LNCaP clone FGC (cell line): Measurements from ENCODE around the gene RAD9B.
"Not testable (repeated sequence)": the region's sequence is repeated elsewhere in the genome, so short reads cannot be mapped to it uniquely, and the experiment has no call there.

Experiments
- DNase-seq: peaks from one replicate; pipeline ENCODE4 v3.0.0-alpha.2; 2011; ENCODE audit warnings: low read depth
- H3K4me3 ChIP-seq: 2 replicates; pipeline ENCODE4 v1.5.1; 2011; ENCODE audit warnings: mild to moderate bottlenecking, low read depth, low read length, control low read depth
- CTCF ChIP-seq: IDR thresholded peaks from 2 replicates; pipeline ENCODE4 v1.5.1; 2012; ENCODE audit warnings: mild to moderate bottlenecking; ENCODE audit not compliant: control insufficient read depth, insufficient read depth; ENCODE audit errors: extremely low read depth

RAD9B gene

GRCh38 chr12:110501752-110502738 lies at the start of gene RAD9B, which contains the start of gene VPS29:
Gene RAD9B, plus strand, starts transcription at chr12:110502331. Its CDS starts 7 bp downstream, at chr12:110502338.
Gene VPS29, minus strand, starts transcription at chr12:110502111. Its CDS starts 60 bp downstream, at chr12:110502051.
- peak within 1 kb of the TSS; percentile 98 for H3K4me3 ChIP-seq
- no peak for TF ChIP-seq CTCF
- peak; percentile 96 for DNase-seq

- no peak overlapping the region for H3K4me3 ChIP-seq
- TF ChIP-seq CTCF = no peak
- no peak for DNase-seq
Measured at GRCh38 chr12:110453569-110454296, 48.4 kb upstream of the RAD9B start.

- DNase-seq = no peak
- H3K4me3 ChIP-seq = no peak overlapping the region
- no peak for TF ChIP-seq CTCF
Measured at GRCh38 chr12:110458756-110459155, 43.4 kb upstream of the RAD9B start.

- not testable (repeated sequence) for DNase-seq, H3K4me3 ChIP-seq
Measured at GRCh38 chr12:110461189-110461588, 40.9 kb upstream of the RAD9B start.

- H3K4me3 ChIP-seq = no peak overlapping the region
- DNase-seq = no peak
- no peak for TF ChIP-seq CTCF
Measured at GRCh38 chr12:110465024-110465423, 37.1 kb upstream of the RAD9B start.

GRCh38 chr12:110465765-110466164 lies 36.4 kb upstream of the RAD9B start:
- H3K4me3 ChIP-seq, DNase-seq: not testable (repeated sequence)

GRCh38 chr12:110466791-110467190 lies 35.3 kb upstream of the RAD9B start:
- no peak for TF ChIP-seq CTCF
- DNase-seq = no peak
- H3K4me3 ChIP-seq = peak overlapping the region; percentile 65
